ENCODE results near the gene NDC1.
"Not testable (repeated sequence)": the region's sequence is repeated elsewhere in the genome, so short reads cannot be mapped to it uniquely, and the experiment has no call there.

NDC1 gene

DNA sequence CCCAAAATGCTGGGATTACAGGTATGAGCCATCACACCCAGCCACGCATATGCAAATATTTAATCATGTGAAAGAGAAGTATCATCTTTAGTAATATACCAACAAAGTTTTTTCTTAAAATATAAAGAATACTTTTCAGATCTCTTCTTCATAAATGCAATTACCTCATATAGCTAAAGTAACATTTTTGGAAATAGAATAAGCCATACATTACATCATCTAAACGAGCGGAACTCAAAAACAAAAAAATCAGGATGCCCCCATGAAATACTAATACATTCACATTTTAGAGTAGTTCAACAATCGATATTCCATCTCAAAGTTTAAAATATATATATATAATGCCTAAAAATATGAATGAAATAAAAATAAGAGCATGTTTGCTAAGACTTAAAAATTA is 4.7 kb downstream of the NDC1 start:
- in situ Hi-C loops (cut with HindIII; ENCODE audit: low sequenced_read_pairs) = no loop called here

DNA sequence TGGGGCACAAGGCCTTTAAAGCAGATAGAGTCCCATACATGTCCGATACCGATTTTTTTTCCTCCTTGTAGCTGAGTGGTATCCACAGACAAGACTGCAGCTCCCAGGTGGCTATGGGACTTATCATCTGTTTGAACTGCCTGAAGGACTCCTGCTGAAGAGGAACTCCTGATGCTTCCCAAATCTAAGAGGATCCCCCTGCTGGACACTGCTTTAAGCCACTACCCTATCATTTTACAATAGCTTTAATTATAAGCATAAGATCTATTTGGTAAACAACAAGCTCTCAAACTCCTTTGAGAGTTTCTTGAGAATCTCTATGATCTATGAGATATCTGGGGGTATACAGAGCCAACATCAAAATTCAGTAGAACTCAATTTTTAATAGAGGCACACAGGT is 11.7 kb downstream of the NDC1 start:
- in situ Hi-C loops (cut with HindIII; ENCODE audit: low sequenced_read_pairs) = no loop called here

DNA sequence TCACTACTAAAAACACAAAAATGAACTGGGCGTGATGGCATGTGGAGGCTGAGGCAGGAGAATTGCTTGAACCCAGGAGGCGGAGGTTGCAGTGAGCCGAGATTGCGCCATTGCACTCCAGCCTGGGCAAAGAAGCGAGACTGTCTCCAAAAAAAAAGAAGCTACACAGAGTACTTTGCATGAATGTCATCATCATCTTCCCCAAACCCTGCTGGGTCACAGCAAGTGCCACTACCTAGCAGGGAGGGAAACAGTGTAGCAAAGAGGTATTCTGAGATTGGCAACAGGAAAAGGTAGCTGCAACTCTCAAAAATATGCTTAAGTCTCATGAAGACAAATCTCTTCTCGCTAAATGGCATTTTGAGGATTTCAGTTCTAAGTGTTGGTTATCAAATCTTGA is 12.8 kb downstream of the NDC1 start:
- in situ Hi-C loops (cut with HindIII; ENCODE audit: low sequenced_read_pairs) = no loop called here

DNA sequence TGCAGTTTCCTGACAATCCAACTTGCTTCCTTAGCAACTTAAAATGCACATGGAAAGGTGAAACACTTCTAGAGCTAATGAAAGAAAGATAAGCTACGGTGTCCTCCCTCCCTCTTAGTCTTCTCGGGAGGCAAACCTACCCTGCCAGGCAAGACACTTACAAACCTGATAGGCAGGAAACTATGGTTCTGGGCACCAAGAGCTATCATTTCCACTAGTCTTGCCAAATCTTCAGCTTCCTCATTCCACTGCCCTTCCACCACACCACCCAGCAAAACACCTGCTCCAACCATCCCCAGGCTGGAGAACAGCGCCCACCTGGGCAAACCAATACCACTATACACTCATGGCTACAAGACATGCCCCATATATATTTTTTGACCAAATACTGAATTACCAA is 15.2 kb downstream of the NDC1 start:
- in situ Hi-C loops (cut with HindIII; ENCODE audit: low sequenced_read_pairs) = no loop called here

DNA sequence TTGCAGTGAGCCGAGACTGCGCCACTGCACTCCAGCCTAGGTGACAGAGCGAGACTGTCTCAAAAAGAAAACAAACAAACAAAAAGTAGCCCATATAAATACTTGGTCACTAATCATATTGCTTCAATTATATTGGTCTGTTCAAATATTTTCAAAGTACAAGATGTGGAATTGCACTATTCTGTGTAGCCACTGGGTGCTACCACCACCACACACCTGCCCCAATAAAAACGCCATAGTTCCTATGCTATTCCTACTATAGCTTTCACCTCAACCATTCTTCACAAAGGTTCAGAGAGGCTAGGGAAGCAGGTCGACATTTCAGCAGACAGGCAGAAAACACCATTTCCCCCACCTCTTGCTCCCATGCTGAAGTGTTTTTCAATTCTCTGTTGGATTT is 16.7 kb downstream of the NDC1 start:
- in situ Hi-C loops (cut with HindIII; ENCODE audit: low sequenced_read_pairs) = no loop called here

DNA sequence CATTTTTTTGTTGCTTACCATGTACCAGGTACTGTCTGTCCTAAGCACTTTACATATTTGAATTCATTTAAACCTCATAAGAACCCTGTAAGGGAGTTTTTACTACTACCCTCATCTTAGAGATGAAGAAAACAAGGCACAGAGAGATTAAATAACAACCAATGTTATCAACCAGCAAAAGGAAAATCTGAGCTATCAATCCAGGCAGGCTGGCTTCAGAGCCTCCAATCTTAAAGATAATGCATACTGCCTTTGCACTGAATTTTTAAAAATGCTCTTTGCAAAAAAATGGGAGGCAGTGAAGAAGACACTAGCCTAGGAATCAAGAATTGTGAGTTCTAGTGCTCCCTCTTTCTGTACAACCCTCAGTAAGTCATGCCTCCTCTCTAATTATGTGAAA is 18.7 kb downstream of the NDC1 start:
- in situ Hi-C loops (cut with HindIII; ENCODE audit: low sequenced_read_pairs) = no loop called here

DNA sequence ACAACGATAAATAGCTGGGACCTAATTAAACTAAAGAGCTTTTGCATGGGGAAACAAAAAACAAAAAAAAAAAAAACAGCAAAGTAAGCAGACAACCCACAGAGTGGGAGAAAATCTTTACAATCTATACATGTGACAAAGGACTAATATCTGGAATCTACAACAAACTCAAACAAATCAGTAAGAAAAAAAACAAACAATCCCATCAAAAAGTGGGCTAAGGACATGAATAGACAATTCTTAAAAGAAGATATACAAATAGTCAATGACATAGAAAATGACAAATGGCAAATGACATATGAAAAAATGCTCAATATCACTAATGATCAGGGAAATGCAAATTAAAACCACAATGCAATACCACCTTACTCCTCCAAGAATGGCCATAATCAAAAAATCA is 21.5 kb downstream of the NDC1 start:
- in situ Hi-C loops (cut with HindIII; ENCODE audit: low sequenced_read_pairs) = not testable (repeated sequence)

DNA sequence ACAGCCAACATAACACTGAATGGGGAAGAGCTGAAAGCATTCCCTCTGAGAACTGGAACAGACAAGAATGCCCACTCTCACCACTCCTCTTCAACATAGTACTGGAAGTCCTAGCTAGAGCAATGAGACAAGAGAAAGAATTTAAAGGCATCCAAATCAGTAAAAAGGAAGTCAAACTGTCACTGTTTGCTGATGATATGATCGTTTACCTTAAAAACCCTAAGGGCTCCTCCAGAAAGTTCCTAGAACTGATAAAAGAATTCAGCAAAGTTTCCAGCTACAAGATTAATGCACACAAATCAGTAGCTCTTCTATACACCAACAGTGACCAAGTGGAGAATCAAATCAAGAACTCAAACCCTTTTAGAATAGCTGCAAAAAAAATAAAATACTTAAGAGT is 22.6 kb downstream of the NDC1 start:
- in situ Hi-C loops (cut with HindIII; ENCODE audit: low sequenced_read_pairs) = not testable (repeated sequence)

DNA sequence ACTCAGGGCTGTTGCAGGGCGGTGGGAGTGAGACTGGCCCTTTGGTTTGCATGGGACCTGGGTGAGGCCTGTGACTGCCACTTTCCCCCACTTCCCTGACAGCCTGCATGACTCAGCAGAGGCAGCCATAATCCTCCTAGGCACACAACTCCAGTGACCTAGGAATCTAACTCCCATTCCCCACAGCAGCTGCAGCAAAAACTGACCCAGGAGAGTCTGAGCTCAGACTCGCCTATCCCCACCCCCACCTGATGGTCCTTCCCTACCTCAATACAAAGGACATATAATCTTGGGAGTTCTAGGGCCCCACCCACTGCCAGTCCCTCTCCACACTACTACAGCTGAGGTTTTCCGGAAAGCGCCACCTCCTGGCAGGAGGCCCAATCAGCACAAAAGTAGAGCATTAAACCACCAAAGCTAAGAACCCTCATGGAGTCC is 26.7 kb downstream of the NDC1 start:
- in situ Hi-C loops (cut with HindIII; ENCODE audit: low sequenced_read_pairs) = no loop called here

DNA sequence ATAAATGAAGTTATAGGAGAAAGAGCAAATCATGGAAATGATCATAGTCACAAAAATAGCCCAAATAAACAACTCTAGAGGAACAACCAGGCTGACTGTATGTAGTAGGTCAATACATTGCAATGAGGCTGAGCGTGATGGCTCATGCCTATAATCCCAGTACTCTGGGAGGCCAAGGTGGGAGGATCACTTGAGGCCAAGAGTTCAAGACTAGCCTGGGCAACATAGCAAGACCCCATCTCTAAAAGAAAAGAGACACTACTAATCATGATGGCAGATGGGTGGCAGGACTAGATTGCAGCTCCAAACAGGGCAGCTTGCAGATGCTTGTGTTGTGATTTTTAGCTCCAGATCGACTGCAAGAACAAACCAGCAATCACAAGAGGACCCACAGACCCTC is 27.6 kb downstream of the NDC1 start:
- in situ Hi-C loops (cut with HindIII; ENCODE audit: low sequenced_read_pairs) = no loop called here

DNA sequence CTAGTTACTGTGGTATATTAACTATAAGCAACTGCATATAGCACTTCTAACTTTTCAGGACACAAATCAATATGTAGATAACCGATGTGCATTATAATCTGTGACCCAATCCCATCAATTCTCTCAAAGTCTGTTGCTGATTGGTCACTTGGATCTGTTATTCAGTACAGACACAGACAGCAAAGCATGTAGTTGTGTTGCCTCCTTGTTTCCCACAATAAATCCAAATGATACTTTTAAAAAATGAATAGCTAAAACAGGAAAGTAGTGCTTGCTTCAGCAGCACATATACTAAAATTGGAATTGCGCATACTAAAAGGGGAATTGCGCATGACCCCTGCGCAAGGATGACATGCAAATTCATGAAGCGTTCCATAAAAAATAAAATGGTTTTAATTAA is 28.1 kb downstream of the NDC1 start:
- in situ Hi-C loops (cut with HindIII; ENCODE audit: low sequenced_read_pairs) = no loop called here

DNA sequence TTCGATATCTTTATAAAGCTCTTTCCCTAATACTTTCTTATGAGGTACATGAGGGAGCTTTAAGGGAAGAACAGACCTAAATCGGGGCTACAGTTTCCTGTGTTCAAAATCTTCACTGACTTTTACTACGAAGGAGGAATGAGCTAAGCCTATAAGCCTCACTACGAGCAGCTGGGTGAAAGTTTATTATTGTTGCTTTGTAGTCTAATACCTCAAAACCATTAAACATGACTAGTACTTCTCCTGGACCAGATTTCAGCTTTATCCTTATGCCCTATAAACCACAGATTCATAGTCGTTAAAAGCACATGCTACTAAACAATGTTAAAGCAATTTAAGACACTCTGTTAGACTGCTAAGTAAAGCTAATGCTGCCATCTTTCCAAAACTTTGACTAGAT is 30.2 kb downstream of the NDC1 start:
- in situ Hi-C loops (cut with HindIII; ENCODE audit: low sequenced_read_pairs) = no loop called here

DNA sequence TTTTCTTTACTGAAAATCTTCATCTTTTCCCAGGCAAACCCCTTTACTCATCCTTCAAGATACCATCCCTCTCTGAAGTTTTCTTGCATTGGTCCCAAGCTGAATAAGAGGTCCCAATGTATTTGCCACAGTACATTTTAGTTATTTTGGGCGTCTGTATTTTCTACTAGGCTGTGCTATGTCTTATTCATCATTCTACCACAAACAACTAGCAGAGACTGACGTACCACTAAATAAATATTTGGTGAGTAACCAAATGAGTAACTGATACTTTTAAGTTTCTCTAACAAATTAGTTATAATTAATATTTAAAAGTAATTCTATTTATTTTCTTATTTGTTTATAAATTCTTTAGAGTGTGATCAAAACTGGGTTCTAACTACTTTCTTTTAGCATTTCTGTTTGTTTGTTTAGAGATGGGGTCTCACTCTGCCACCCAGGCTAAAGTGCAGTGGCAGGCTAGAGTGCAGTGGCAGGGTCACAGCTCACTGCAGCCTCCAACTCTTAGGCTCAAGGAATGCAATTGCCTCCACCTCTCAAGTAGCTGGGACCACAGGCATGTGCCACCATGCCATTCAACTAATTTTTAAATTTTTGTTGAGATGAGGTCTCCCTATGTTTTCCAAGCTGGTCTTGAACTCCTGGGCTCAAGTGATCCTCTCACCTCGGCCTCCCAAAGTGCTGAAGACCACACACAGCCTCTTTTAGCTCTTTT is 33.1 kb downstream of the NDC1 start:
- in situ Hi-C loops (cut with HindIII; ENCODE audit: low sequenced_read_pairs) = no loop called here

DNA sequence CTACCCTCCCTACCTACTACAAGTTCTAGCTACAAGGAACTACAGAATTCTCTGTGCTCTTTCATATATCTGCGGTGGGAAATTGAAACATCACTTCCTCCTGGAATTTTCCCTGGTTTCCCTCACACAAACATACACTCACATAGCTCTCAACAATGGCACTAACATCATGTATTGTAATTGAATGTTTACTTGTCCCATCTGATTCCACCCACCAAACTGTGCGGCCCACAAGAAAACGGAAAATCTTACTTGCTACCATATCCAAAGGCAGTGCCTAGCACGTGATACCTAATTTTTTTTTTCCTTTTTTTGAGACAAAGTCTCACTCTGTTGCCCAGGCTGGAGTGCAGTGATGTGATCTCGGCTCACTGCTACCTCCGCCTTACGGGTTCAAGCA is 33.9 kb downstream of the NDC1 start:
- in situ Hi-C loops (cut with HindIII; ENCODE audit: low sequenced_read_pairs) = no loop called here

DNA sequence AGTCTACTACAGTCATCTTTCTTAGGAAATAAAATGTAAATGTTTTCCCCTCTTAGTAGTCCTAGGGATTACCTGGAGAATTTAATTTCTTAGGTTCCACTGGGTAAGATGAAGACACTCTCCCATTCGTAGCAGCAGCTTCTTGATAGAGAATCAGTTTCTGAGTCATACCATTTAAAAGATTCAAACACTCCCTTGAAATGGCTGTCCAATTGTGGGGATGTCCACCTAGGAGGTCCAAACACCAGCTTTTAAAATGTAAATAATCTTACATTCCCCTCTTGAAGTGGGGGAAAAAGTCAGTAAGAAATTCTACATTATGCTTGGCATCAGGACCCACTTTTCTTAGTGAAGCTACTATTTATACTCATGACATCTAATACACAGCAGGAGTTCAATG is 37.5 kb downstream of the NDC1 start:
- in situ Hi-C loops (cut with HindIII; ENCODE audit: low sequenced_read_pairs) = no loop called here

DNA sequence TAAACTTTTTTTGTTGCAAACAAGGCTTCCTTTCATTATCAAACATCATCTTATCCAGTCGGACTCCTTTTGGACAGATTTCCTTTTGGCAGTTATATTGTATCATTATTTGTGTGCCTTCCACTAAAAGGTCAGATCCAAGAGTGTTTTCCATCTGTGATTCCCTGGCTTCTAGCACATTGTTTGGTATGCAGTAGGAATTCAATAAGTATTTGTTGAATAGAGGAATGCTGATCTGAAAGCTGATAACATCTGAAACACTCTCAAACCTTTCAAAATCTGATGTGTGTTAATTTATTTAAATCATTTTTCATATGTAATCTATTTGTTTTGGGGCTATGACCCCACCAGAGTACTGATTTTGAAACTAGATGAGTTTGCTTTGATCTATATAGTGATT is 39.0 kb downstream of the NDC1 start:
- in situ Hi-C loops (cut with HindIII; ENCODE audit: low sequenced_read_pairs) = no loop called here

DNA sequence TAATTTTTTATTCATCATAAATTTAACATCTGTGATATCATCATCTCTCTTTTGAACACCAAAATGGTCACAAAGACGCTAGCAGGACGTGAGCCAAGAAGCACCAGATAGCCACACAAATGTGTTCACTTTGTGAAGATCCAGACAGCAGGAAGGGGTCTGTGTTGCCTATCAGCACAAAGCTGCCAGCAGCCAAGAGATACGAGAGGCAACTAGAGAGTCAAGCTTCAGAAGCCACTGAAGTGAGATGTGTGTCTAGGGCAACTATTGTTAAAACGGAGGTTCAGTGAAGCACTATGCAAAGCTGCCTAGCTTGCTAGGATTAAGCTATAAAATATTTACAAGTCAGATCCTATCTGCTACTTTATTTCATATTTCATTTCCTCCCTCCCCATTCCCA is 45.3 kb downstream of the NDC1 start:
- in situ Hi-C loops (cut with HindIII; ENCODE audit: low sequenced_read_pairs) = no loop called here

DNA sequence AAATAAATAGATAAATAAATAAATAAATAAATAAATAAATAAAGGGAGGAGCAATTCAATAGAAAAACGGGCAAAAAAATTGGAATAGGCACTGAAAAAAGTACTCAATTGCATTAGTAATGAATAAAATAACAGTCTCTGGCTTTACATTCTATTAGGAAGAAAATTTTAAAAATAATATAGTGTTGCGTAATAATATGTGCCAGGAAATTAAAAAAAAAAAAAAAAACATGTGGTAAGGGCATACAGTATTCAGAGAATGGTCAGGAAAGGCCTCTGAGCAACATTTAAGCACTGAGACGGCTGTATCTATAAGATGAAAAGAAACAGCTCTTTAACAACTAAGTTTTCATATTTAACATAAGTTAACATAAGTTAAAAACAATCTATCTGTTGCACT is 50.4 kb downstream of the NDC1 start:
- in situ Hi-C loops (cut with HindIII; ENCODE audit: low sequenced_read_pairs) = no loop called here

DNA sequence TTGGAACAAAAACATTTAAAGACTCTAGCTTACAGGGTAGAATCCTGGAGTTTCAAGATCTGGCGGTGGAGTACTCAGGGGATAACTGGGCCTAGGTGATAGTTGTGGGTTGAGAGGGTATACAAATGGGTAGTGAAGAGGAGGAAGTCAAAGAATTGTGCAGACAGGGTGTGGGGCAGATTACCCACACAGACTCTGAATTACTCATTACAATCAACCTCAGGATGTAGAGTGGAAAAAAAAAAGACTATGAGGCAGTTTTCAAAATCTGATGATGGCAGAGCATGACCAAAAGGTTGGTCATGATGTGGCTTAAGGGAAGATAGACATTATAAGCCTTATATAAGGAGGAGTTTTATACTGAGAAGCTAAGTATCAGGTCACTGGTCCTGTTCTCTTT is 55.0 kb downstream of the NDC1 start:
- in situ Hi-C loops (cut with HindIII; ENCODE audit: low sequenced_read_pairs) = no loop called here

DNA sequence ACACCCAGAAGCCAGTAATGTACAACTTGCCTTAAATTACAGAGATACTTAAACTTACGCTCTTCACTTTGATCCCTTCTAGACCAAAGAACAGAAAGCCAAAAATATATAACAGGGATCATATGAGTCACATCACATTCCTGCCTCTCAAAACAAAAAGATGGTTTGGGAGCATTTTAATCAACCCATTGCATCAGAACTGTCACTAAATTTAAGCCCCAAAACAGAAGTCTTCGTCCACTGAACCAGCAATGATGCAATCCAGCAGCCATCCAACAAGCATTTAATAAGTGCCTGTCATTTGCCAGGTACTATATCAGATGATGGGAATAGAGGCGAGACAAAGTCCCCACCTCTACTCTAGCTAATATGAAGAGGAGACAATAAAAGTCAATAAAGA is 56.4 kb downstream of the NDC1 start:
- in situ Hi-C loops (cut with HindIII; ENCODE audit: low sequenced_read_pairs) = no loop called here

DNA sequence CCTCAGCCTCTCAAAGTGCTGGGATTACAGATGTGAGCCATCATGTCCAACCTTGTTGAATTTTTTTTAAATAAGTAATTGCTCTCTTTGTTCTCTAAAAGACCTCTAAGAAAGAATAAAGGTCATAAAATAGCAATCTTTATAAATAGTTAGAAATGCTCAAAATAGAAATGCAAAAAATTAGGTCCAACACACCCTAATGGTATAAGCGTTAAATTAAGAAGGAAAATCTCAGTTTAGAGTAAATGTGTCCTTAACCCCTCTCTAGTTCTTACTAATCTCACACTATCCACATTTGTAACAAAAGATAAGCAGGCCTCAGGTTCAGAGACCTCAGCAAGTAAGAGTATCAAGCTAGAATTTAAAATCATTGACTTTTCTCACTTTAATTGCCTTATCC is 60.8 kb downstream of the NDC1 start:
- in situ Hi-C loops (cut with HindIII; ENCODE audit: low sequenced_read_pairs) = no loop called here

DNA sequence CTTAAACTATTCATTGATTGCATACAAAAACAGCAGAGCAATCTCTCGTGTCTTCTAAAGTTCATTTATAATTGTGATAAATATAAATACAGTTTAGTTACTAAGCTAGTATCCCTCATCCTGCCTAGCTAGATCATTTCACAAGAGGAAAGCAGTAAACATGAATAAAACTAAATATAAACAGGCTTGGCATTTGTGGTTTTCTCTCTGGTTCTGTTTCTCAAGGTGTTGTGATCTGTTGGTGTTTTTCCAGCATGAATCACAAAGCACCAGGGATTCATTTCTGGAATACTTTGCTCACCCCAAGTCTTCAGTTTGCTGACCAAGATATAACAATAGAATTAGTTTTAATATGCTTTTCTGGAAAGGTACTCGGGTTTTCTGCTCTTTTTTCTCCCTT is 66.4 kb downstream of the NDC1 start:
- in situ Hi-C loops (cut with HindIII; ENCODE audit: low sequenced_read_pairs) = no loop called here

DNA sequence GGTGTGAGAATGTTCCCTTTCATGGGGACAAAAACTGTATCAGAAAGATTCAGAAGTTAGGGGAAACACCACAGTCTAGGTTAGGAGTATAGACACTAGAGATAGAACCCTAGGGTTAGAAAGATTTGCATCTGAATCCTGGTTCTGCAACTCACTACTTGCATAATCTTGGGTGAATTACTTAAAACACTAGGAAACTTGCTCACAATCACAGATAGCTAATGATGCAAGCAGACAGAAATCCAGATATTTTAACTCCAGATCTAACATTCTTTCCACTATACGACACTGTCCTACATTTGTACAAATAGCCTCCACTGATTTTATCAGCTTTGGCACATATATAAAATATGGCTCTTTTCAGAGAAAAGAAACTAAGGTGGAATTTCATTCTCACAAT is 68.3 kb downstream of the NDC1 start:
- in situ Hi-C loops (cut with HindIII; ENCODE audit: low sequenced_read_pairs) = loop anchor here (10.0 kb wide), 1 partner anchor 285 kb away; no protein-coding TSS in a partner anchor
